GM23338 (cell line): ENCODE data around the gene CACNG6.
"Not testable (repeated sequence)": the region's sequence is repeated elsewhere in the genome, so short reads cannot be mapped to it uniquely, and the experiment has no call there.

Experiments used
- CREB1 ChIP-seq: fragments of 250-450 bp; sonication (Bioruptor Pico); IDR thresholded peaks from 2 replicates; pipeline ENCODE4 v1.5.0; 2020; ENCODE audit warnings: low read depth, mild to moderate bottlenecking, moderate library complexity
- EZH2 ChIP-seq: fragments of 200-600 bp; sonication (generic); IDR thresholded peaks from one replicate; pipeline ENCODE4 v1.8.0; 2017; ENCODE audit warnings: antibody characterized with exemption, mild to moderate bottlenecking, low read depth; ENCODE audit not compliant: unreplicated experiment
- EZH2phosphoT487 ChIP-seq: fragments of 200-600 bp; sonication (generic); IDR thresholded peaks from one replicate; pipeline ENCODE4 v1.8.1; 2018; ENCODE audit warnings: antibody characterized with exemption; ENCODE audit not compliant: unreplicated experiment
- JUNB ChIP-seq: IDR thresholded peaks from one replicate; pipeline ENCODE4 v1.6.1; 2016; ENCODE audit warnings: antibody characterized with exemption; ENCODE audit not compliant: unreplicated experiment
- NANOG ChIP-seq: IDR thresholded peaks from 2 replicates; pipeline ENCODE4 v1.6.1; 2016; ENCODE audit warnings: antibody characterized with exemption, borderline replicate concordance
- POLR2AphosphoS5 ChIP-seq: IDR thresholded peaks from 2 replicates; pipeline ENCODE4 v1.6.1; 2016; ENCODE audit warnings: antibody characterized with exemption, low read depth
- STAT1 ChIP-seq: IDR thresholded peaks from one replicate; pipeline ENCODE4 v1.6.1; 2016; ENCODE audit warnings: antibody characterized with exemption; ENCODE audit not compliant: unreplicated experiment
- ZNF114 ChIP-seq: fragments of 250-450 bp; sonication (Bioruptor Pico); IDR thresholded peaks from 2 replicates; pipeline ENCODE4 v1.5.0; 2020; ENCODE audit warnings: mild to moderate bottlenecking, moderate library complexity
- ZNF331 ChIP-seq: fragments of 250-450 bp; sonication (Bioruptor Pico); IDR thresholded peaks from 2 replicates; pipeline ENCODE4 v1.5.0; 2020; ENCODE audit warnings: low read depth, mild to moderate bottlenecking, moderate library complexity
- TF ChIP-seq, protein P1 (sequence below), 2 experiments: fragments of 200-600 bp in 1 of 2; sonication (generic) in 1 of 2; conservative IDR thresholded peaks; 2 replicates each; pipeline versions ENCODE4 v1.5.1 to v1.6.1; 2016 to 2017; ENCODE audit warnings: antibody characterized with exemption in 2 of 2, low read depth in 2 of 2, mild to moderate bottlenecking in 2 of 2, moderate library complexity in 1 of 2
- TF ChIP-seq, protein P2 (sequence below): IDR thresholded peaks from one replicate; pipeline ENCODE4 v1.6.1; 2018; ENCODE audit warnings: antibody characterized with exemption; ENCODE audit not compliant: unreplicated experiment
- TF ChIP-seq, protein P3 (sequence below): IDR thresholded peaks from 2 replicates; pipeline ENCODE4 v1.6.1; 2016; ENCODE audit warnings: antibody characterized with exemption

DNA sequence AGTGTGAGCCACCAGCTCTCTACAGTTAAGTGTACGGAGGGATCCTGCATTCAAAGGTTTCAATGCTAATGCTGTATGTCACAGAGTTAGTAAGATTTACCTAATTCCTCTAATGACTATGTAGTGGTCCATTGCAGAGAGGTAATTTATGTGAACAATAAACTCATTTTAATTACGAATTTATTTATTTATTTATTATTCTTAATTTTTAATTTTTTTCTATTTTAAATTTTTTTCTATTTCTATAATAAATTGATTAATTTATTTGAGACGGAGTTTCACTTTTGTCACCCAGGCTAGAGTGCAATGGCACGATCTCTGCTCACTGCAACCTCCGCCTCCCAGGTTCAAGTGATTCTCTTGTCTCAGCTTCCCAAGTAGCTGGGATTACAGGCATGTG is 42.8 kb upstream of the CACNG6 start:
- TF ChIP-seq EZH2; EZH2phosphoT487; ZNF331 (CRISPR knock-in tag); POLR2AphosphoS5; CREB1 (CRISPR knock-in tag); ZNF114 (CRISPR knock-in tag); JUNB; STAT1; NANOG: not testable (repeated sequence)
- TF ChIP-seq, protein P1, sequence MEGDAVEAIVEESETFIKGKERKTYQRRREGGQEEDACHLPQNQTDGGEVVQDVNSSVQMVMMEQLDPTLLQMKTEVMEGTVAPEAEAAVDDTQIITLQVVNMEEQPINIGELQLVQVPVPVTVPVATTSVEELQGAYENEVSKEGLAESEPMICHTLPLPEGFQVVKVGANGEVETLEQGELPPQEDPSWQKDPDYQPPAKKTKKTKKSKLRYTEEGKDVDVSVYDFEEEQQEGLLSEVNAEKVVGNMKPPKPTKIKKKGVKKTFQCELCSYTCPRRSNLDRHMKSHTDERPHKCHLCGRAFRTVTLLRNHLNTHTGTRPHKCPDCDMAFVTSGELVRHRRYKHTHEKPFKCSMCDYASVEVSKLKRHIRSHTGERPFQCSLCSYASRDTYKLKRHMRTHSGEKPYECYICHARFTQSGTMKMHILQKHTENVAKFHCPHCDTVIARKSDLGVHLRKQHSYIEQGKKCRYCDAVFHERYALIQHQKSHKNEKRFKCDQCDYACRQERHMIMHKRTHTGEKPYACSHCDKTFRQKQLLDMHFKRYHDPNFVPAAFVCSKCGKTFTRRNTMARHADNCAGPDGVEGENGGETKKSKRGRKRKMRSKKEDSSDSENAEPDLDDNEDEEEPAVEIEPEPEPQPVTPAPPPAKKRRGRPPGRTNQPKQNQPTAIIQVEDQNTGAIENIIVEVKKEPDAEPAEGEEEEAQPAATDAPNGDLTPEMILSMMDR (conservative IDR thresholded peaks at IDR 0.05; ENCODE audit: low read depth in 2 of 2) = not testable (repeated sequence)
- TF ChIP-seq, protein P2, sequence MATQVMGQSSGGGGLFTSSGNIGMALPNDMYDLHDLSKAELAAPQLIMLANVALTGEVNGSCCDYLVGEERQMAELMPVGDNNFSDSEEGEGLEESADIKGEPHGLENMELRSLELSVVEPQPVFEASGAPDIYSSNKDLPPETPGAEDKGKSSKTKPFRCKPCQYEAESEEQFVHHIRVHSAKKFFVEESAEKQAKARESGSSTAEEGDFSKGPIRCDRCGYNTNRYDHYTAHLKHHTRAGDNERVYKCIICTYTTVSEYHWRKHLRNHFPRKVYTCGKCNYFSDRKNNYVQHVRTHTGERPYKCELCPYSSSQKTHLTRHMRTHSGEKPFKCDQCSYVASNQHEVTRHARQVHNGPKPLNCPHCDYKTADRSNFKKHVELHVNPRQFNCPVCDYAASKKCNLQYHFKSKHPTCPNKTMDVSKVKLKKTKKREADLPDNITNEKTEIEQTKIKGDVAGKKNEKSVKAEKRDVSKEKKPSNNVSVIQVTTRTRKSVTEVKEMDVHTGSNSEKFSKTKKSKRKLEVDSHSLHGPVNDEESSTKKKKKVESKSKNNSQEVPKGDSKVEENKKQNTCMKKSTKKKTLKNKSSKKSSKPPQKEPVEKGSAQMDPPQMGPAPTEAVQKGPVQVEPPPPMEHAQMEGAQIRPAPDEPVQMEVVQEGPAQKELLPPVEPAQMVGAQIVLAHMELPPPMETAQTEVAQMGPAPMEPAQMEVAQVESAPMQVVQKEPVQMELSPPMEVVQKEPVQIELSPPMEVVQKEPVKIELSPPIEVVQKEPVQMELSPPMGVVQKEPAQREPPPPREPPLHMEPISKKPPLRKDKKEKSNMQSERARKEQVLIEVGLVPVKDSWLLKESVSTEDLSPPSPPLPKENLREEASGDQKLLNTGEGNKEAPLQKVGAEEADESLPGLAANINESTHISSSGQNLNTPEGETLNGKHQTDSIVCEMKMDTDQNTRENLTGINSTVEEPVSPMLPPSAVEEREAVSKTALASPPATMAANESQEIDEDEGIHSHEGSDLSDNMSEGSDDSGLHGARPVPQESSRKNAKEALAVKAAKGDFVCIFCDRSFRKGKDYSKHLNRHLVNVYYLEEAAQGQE = not testable (repeated sequence)
- TF ChIP-seq, protein P3, sequence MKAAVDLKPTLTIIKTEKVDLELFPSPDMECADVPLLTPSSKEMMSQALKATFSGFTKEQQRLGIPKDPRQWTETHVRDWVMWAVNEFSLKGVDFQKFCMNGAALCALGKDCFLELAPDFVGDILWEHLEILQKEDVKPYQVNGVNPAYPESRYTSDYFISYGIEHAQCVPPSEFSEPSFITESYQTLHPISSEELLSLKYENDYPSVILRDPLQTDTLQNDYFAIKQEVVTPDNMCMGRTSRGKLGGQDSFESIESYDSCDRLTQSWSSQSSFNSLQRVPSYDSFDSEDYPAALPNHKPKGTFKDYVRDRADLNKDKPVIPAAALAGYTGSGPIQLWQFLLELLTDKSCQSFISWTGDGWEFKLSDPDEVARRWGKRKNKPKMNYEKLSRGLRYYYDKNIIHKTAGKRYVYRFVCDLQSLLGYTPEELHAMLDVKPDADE = not testable (repeated sequence)
